ENCODE data around the gene PTPRT. TPM values are rescaled to one million over a fixed set of nuclear protein-coding genes. Genes with fewer than 3 reads are reported as not detected.

PTPRT gene
- total RNA-seq, 1 donor from 2014 or later, result not detected

DNA sequence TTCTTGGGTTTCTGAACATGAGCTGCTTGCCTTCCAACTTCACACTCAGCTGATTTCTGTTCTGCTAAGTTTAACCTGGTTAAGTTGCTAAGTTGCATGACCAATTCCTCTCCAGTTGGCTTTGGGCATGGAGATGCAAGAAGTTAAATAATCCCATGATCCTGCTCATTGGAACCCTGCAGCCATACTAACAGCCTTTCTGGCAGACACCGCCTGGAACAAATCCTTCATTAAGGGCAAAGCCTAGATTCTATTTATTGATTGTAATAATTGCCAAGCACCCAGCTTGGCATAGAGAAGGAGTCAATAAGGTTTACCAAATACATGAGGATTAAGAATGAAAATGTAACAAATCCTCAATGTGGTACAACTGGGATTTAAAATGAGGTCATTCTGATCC is 829.1 kb downstream of the PTPRT start:
- DNase-seq, result no peak

DNA sequence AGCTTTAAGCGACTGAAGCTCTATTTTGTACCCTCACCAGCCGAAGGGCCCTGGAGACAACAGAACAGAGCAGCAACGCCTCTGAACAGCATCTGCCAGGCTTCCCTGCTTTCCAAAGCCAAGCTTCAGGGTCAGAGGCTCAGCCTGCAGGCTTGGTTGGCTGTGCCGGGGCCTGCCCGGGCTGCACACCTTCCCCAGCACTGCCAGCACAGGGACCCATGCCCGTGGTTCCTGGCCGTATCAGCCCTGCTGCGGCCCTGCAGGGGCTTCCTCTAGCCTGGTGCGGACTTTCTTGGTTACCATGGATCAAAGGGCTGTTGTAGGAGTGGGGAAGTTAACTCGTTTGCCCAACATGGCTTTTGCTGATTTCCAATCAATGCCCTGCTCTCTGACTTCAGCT is 830.1 kb downstream of the PTPRT start:
- DNase-seq, result no peak

DNA sequence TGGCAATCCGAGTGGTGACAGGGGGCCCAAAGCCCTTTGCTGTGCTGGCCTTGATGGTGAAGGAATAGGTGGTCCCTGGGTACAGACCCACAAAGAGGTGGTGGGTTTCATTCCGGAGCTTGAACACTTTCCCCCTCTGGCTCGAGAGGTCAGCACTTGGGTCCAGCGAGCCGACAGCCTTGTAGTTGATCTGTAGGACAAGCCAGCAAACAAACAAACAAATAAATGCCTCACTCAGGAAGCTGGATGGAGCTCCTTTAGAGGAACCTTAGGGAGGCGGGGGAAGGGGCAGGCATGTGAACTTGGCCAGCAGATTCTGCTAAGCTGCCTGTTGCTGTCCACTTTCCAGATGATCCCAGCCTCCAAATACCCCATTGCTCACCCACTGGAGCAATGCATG is 837.6 kb downstream of the PTPRT start:
- DNase-seq, result no peak

DNA sequence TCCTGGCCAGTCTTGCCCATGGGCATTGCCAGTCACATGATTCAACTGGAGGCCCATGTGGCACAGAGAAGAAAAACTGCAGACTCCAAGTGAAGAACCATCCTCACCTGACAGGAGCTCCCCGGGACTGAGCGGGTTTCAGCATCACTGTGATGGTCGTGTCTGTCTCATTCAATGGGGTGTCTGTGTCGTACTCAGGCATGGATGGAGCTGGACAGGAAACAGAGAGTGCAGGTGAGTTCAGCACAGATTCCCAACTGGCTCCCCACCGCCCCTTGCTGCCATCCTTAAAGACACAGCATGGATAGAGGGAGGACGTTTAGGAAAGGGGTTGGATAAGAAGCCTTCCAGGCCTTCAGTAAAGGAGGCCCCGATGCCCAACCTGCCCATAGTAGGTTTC is 839.2 kb downstream of the PTPRT start:
- DNase-seq, result no peak

DNA sequence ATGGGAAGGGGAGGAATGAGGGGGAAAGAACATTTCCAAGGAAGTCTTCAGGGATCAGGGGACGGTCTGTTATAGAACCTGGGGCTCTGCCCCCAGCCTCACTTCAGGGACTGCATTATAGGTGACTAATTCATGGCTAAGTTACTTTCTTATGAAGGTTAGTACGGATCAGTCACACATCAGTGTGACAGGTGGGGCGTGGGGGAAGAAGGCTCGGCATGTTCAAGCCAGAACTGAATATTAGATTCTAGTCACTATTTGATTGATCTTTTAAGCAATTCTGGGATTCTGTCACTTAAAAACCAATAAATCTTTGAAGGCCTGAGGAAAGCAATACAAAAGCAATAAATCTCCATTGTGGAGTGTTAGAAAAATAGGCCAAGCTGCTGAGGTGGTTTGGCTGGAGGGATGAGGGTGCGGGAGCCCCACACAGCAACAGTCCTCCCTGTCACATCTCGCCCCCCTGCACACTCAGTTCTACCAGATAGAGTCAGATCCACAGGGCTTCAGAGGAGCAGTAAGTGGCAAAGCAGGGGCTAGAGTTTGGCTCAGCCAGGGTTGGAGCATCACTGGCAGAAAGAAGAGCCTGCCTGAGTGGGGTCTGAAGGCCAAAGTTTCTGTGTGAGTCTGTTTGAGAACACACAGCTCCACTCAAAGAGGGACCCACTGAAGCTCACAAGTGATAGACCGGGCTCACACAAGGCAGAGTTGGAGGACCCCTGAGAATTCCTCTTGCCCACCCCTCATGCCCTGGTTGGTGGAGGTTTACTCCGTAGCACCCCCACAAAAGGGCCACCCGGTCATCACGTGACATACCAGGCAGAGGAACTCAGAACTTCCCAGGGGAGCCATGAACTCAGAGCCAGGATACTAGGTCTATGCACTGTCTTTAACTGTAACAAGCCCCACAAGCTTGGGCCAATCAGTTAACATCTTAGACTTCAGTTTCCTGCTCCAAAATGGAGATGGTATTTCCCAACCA is 843.2 kb downstream of the PTPRT start:
- DNase-seq, result no peak

DNA sequence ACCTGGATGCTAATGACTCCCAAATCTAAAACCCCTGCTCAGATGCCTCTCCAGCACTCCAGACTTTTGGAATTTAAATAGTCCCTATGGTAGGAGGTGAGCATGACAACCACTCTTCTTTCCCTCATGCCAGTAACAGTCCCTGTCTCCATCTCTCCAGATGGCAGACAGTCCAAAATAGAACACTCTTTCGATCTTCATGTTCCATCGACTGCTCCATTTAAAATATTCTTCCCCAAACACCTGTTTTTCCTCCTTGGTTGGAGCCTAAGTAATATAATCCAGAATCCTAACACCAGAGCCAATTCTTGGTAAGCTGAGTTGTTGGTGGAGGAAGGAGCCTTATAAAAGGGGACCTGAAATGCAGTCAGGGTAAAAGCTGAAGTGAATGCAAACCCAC is 848.1 kb downstream of the PTPRT start:
- DNase-seq, result no peak

DNA sequence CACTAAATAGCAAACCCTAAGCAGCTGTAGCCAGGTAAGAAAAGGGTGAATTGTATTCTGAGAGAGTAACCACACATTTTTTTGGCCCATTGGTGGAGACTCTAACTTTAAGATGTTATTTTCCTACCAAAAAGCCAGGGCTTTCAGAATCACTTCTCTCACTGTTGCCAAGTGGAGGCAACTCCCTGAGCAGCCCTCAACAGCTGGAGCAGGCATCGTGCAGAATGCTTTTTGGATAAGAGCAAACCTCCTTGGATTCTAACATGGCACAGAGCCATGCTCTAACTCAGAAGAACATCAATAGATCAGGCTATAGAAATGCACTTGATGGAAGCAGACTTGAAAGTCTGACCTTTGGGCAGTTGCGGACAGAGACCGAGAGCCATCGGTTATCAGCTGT is 849.3 kb downstream of the PTPRT start:
- DNase-seq, result no peak

DNA sequence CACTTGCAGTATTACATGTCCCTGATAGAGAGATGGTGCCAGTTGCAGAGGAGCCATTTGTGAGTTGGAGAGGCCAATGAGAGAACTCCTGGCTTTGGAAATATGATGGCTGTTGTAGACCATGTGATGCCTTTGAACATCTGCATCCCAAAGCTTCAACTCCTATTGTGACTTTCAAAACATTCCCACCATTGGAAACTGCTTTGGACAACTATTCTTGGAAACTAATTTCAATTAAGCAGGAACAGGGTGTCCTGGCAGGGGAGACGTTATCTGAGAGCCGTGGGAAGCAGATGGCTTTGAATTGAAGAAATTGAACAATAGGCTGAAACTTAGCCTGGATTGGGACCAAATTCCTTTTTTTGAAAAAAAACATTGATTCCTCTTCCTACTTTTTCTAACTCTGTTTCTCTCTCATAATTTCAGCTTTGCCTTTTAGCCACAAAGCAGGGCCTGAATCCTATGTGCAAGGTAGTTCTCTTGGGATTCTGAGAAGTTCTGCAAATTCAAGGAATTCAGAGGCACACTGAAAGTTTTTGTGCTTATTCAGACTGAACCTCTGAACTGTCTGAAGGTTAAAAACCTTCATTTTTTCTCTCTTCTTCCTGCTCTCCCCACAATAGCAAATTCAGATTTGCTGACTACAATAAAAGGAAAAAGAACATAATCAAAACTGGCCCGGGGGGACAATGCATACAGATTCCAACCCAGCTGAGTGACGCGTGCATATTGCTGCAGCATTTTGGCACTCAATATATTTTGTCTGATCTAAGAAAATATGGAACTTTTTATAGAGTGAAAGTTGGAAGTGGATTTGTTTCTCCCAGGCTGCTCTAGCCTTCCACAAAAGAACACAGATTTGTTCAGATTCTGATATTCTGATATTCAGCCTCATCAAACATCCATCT is 851.2 kb downstream of the PTPRT start:
- no peak for DNase-seq

DNA sequence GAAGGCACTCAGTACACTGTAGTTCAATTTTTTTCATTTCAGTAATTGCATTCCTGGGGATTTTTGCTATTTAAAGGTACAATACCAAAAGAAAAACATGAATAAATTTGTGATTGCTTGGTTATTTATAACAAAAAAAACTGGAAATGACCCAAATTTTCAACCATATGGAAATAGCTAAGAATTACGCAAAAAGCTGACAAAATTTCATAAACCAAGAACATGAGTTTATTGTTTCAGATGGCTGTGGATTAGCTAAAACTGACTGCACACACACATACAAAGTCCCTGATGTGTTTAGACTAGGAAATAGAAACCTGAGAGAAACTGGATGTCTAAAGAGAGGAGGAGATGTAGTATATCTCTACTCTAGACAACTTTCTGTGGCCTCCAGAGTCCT is 853.1 kb downstream of the PTPRT start:
- DNase-seq, result no peak

DNA sequence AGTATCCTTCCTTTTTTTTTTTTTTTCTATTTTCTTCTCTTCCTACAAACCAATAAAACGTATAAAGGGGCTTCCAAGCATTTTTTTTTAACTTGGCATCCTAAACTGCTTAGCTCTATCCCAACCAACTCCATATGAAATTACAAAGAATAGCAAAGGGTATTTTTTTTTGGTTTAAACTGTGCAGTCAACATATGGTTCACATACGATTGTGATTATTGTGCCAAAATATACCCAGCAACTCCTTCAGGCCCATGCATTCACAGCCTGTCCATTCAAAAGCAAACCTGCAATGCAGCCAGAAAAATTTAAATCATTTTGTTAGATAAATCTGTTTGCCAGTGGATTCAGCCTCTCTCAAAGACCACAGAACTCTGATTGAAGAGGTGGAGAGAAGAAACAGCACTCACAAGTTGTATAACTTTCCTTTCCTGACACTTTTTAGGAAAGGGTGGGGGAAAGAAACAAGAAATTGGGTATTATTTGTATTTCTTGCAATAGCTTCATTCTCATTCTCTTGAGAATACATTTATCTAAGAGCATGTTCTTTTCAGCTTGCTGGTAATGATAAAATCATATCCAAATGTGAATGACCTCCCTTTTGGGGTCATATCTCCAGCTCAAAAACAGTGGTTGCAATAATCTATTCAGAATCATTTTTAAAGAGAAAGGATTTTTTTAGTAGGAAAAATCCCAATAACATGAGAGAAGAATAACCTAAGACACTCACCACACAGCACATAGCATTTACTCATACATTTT is 870.3 kb downstream of the PTPRT start:
- no peak for DNase-seq

DNA sequence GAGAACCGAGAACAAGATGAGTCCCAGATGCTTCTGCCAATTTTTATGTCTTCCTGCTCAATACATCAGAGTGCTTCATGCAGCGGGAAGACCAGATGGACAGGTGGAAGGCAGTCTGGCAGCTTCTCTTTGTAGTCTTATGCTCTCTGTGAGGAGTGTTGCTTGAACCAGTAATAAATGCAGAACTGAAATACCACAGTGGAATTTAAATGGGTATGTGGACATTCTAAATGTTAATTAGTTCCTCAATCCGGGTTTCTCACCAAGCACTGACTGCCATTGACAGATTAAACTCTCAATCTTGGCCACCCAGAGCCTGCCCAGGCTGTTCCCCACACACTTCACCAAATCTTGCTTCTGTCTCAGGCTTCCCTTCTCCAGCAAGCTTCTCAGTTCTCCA is 876.0 kb downstream of the PTPRT start:
- DNase-seq, result no peak

DNA sequence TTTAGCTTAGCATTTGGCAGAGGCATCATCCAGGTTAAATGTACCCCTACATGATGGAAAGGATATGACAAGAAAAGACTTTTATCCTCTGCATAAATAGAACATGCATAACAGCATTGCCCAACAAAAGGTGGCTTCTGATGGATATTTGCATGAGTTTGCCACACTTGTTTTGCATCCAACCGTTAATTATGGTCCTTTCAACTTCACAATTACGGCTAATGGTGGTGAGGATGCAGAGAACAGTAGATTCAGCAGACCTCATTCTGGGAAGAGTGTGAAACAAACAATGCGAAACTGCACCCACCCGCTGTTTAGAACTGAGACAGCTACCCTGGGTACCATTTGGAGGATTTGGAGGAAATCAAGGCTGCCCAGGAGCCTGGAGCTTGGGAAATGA is 880.7 kb downstream of the PTPRT start:
- DNase-seq, result no peak

DNA sequence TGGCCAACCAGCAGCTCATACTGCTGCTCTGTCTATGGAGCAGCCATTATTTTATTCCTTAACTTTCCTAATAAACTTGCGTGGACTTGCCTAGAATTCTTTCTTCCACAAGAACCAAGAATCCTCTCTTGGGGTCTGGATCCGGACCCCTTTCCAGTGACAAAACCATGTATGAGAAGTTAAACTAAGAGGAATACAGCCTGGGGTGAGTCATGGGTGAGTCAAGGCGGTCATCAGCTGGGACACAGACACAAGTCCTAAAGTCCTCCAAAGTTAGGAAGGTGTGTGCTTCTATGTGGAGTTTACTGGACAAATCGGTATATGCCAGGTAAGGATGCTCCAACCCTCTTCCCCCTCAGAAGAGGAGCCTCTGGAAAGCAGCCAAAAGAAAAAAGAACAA is 881.5 kb downstream of the PTPRT start:
- DNase-seq, result no peak

DNA sequence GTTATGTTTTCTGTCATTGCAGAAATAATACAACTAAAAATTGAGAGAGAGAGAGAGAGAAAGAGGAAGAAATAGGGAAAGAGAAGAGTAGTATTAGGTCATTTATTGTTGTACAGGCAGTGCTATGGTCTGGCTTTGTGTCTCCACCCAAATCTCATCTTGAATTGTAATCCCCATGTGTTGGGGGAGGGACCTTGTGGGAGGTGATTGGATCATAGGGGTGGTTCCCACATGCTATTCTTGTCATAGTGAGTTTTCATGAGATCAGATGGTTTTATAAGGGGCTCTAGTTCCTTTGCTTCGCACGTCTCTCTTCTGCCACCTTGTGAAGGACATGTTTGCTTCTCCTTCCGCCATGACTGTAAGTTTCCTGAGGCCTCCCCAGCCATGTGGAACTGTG is 894.1 kb downstream of the PTPRT start:
- DNase-seq, result no peak

DNA sequence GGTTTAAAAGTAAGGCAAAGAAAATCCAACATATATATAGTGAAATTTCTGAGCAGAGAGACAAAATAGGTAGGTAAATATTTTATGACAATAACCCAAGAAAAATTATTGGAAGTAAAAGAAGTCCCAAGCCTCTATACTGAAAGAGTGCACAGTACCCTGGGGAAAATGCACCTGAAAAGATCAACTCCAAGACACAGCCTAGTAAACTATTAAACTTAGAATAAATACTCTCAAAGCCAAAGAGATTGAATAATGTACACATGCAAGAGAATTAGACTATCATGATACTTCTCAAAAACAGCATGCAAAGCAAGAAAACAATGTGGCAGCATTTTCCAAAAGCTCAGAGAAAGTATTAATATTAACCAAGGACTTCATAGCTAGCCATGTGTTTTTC is 894.7 kb downstream of the PTPRT start:
- DNase-seq, result no peak

DNA sequence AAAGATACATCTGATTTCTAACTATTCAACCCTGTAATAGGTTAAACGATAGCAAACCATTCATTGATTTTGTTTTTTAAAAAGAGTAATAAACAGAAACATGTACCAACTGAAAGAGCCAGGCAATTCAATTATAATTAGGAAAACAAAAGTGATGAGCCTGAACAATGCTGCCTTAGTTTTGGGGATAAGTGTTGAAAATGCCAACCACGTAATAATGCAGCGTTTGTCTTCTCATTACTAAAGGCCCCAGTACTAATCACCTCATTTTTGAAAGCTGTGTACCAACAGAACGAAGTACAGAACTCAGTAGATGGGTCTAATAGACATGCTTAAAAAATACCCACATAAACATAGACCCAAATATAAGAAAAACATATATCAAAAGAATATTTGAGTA is 907.9 kb downstream of the PTPRT start:
- no peak for DNase-seq

DNA sequence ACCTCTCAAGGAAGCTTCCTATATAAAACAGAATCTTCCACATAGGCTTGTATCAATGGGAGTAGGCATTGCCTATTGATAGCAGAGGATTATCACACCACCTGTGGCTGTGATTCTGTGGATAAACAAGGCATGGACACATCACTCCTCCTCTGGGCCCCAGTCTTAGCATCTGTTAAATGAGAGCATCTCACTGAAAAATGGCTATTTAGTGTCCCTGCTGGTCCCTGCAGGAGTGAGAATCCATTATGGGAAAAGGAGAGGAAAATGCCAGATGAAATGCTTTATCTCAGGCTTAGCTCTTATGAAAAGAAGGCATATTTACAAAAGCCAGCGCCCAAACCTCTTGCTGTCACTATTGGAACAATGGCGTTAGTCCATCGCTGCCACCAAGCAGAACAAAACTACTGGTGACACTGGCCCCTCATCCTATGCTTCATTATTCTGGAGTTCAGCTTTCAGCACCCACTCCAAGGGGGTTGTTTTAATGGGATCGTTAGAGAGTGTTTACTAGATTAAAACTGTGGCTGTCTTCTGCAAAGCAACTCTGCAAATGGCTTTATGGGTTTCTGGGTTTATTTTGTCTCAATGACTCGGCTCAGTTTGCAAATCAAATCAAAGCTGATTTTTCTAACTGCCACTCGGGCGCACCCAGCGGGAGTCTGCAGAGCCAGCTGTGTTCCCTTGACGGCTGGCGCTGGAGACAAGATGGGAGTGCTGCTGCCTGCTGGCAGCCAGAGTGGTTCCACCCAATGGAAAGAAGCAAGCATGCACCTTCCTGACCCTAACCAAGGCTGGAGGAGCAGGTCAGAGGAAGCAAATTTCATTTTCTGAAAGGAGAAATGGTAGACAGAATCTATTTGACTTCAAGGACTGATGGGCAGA is 912.7 kb downstream of the PTPRT start:
- no peak for DNase-seq

DNA sequence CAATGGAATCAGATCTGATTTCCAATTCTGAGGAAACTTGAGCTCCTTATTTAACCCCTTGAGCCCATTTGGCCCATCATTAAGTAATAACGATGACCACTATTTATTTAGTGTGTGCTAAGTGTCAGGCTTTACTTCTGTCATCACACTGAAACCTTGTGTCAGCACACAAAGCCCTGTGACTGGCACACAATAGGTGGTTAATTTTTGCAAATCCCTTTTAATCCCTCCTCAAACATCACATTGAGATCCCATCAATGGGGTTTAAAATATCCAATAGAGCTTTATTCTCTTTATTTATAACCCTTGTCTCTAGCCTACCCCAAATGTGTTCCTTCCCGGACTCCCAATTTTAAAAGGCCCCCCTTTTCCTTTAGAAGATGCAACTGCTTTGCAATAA is 914.7 kb downstream of the PTPRT start:
- no peak for DNase-seq

DNA sequence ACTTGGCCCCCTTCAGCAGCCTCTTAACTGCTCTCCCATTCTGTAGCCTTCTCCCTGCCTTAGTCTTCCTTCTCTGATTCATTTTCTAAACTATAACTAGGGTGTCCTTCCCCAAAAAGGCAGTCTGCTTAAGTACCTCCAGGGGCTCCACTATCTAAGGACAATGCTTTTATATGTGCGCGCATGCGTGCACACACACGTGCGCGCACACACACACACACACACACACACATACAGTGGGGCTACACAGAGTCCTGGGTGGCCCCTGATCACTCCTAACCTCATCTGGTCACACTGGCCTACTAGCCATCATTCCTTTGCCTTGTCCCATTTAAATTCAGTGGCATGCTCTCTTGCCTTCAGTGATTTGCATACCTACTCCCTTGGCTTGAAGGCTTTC is 917.2 kb downstream of the PTPRT start:
- DNase-seq, result no peak

DNA sequence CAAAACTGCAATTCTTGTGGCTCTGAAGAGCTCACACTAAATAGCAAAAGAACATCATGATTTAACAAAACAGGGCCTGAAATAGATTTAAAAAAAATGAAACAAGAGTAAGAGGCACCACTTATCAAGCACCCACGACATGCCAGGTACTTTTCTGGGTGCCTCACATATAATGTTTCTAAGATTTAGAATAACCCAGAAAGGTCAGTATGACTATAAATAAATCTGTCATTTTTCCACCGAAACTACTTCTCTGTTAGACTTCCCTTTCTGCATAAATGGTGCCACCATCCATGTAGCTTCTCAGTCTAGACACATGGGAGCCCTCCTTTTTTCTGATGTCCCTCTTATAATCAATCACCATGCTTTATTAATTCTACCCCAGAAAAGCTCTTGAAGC is 919.2 kb downstream of the PTPRT start:
- no peak for DNase-seq

DNA sequence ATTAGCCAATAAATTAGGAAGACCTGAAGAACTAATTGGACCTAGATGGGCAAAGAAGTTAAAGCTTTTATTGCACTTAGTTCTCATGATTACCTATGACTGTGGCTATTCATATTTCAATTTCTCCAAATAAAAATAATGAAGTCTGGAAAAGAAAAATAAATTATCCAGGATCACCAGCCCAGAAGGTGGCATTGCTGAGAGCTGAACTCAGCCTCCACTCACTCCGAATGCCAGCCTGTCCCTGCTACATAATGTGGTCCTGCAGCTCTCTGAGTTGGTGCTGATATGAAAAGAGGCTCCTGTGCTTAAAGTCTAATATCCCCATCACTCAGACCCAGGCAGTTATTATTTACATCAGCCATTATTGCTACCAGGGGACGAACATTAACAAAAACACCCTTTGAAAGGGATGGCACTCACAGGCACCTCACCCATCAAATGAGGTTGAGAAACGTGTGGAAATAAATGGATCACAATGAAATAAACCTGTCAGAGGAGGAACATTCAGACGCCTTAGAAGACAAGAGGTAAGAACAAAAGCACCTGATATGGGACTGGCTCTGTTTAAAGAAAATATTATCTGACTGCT is 921.8 kb downstream of the PTPRT start:
- DNase-seq, result no peak

Data from dermis blood vessel endothelial cell (primary cell).